A673 (cell line): ENCODE results near the gene AMZ1.

Source experiments
- EZH2 ChIP-seq: fragments of 200-600 bp; sonication (generic); IDR thresholded peaks from 2 replicates; pipeline ENCODE4 v1.6.1; 2017; ENCODE audit warnings: borderline replicate concordance, low read depth, mild to moderate bottlenecking, mixed read lengths, antibody characterized with exemption, low read length; ENCODE audit not compliant: poor library complexity, severe bottlenecking
- TF ChIP-seq, protein P1 (sequence below): fragments of 300-800, 200-600 bp; sonication (generic); conservative IDR thresholded peaks from 2 replicates; pipeline ENCODE4 v1.5.1; 2017; ENCODE audit warnings: low read depth, mild to moderate bottlenecking, antibody characterized with exemption, low read length, moderate library complexity, mixed read lengths

DNA sequence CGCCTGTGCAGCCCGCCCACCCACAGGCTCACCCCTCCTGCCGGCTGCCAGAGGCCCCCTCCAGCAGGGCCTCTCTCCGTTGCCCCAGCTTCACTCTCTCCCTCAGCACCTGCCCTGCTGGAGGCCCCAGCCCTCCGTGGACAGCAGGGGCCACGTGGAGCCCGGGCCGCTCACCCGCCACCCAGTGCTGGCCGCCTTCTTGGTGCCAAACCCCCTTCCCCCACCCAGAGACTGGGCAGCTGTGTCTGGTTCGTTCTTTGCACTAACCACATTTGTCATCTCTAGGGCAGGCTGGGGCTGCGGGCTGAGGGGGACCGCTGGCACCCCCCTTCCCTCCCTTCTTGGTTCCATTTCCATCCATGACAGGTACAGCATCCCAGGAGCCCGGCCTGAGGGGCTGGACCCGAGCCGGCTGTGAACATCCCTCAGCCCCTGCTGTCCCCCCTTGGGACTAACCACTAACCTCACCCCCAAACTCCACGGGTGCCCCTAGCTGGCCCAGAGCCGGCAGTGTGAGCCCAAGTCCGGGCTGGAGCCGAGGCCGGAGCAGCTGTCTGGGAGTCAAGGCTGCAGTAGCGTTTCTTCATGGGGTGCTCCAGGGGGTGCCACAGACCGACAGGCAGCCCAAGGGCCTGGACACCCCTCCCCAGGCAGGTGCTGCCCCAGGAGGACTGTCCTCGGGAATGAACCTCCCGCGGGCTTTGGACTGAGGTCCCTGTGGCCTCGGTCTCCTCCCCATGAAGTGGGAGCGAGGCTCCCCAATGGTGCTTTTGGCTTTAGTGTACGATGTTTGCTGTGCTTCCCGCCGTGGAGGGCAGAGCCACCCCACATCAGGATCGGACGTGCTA, 25.5 kb upstream of the AMZ1 start:
- TF ChIP-seq, protein P1, sequence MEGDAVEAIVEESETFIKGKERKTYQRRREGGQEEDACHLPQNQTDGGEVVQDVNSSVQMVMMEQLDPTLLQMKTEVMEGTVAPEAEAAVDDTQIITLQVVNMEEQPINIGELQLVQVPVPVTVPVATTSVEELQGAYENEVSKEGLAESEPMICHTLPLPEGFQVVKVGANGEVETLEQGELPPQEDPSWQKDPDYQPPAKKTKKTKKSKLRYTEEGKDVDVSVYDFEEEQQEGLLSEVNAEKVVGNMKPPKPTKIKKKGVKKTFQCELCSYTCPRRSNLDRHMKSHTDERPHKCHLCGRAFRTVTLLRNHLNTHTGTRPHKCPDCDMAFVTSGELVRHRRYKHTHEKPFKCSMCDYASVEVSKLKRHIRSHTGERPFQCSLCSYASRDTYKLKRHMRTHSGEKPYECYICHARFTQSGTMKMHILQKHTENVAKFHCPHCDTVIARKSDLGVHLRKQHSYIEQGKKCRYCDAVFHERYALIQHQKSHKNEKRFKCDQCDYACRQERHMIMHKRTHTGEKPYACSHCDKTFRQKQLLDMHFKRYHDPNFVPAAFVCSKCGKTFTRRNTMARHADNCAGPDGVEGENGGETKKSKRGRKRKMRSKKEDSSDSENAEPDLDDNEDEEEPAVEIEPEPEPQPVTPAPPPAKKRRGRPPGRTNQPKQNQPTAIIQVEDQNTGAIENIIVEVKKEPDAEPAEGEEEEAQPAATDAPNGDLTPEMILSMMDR = no peak
- TF ChIP-seq EZH2 = no peak
